Activated naive CD4-positive, alpha-beta T cell (primary cell): ENCODE results near the gene BANF1.
"Not testable (repeated sequence)": the region's sequence is repeated elsewhere in the genome, so short reads cannot be mapped to it uniquely, and the experiment has no call there.

ENCODE experiments used
- DNase-seq, 4 experiments: peaks; one replicate each; lab custom pipeline; 2025; lab: John Stamatoyannopoulos, UW

BANF1 gene

DNA sequence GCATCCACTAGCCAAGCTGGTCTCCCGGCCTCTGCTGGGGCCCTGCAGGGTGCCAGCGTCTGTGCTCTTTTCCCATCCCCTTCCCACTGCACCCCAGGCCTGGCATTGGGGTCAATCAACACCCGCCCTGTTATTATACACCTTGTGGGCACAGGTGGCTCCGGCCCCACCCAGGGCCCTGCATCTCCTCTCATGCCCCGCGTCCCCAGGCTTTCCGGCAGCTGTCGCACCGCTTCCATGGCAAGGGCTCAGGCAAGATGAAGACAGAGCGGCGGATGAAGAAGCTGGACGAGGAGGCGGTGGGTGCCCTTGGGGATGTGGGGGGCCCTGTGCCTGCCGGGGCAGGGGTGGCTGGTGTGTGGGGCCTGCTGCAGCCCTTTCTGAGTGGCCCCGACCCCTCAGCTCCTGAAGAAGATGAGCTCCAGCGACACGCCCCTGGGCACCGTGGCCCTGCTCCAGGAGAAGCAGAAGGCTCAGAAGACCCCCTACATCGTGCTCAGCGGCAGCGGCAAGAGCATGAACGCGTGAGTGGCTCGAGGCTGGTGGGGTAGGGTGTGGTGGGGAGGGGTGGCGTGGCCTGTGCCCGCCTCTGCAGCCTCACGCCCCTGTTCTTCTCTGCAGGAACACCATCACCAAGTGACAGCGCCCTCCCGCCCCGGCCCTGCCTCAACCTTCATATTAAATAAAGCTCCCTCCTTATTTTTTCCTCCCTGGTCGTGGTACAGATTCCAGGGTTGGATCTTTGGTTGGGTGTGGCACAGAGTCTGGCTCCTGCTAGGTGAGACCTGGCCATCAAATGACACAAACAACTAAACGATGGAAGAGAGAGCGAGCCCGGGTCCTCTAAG lies 23.7 kb upstream of the BANF1 start:
- DNase-seq: no peak

DNA sequence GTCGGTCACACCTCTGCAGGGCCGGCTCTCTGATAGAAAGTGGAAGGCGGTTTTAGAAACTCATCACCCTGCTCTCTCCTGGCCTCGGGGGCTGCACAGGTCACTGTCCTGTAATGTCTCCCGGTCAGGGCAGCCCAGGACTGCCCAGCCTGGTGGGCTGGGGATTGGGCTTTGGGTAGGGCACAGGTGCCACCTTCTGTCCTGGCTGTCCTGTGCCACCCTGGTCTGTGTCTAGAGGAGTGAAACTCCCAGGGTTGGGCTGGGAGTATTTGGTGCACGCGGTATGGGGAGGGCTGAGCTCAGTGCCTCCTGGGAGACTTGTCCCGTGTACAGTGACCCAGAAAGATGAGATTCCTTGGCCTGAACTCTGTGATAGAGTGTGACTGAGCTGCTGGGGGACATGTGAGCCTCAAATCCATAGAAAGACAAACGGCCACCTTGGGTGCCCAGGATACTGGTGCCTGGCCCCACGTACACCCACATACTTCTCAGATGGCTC lies 23.0 kb upstream of the BANF1 start:
- no peak for DNase-seq

DNA sequence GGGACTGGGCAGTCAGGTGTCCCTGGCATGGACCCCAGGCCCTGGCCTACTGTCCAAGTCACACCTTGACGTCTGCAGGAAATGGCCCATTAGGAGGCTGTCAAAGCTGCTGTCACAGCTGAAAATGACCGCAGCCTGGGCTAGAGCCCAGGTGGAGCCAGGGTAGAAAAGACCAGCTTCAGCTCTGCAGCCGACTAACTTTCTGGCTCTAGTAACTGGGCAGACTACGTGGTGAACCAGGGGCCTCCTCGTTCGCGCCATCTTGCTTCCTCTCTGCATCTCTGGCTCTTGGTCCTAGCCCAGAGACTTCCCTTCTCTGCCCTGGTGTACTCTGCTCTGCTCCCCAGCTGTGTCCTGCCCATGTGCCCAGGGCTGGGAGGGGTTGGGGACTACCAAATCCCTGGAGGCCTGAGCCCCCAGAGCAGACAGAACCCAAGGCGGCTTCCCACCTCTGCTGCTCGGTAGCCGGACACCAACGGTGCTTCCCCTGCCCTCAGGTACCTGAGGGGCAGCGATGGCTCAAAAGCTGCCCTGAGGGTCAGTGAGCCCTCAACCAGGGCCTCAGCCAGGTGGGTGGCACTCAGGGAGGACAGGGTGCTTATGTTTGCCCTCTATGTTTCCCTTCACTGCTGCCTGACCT lies 21.1 kb upstream of the BANF1 start:
- DNase-seq: no peak

DNA sequence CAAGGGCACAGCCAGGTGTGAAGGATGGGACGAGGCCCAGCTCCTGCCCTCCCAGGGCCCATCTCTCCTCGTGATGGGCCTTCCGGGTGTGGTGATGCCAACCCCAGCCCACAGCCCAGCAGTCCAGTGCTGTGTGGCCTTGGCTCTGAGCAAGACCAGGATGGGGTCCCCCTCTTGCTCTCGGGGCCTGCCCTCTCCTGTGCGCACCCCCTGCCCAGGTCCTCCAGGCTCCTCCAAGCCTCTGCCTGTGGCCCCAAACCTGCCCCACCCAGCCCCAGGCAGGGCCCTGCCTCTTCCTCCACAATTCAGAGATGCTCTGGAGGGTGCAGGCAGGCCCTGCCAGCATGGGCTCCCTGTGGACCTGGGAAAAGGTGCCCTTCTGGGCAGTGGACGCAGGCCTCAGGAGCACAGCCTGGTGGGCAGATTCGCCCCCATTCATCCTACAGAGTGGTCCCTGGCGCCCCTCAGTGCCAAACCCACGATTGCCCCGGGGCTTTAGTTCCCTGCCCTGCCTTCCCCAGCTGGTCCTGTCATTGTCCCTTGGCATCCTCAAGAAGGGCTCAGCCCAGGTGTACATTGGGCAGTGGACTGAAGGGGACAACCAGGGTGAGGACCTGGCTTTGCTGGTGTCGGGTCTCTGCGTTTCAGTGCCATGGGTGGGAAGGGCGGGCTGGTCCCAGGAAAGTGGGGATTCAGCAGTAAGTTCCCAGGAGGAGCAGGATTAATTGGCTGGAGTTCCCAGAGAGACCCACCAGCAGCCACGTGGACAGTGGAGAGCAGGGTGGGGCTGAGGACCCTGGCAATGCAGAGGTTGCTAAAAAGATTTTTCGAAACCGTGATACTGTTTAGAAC lies 20.1 kb upstream of the BANF1 start:
- DNase-seq: no peak

DNA sequence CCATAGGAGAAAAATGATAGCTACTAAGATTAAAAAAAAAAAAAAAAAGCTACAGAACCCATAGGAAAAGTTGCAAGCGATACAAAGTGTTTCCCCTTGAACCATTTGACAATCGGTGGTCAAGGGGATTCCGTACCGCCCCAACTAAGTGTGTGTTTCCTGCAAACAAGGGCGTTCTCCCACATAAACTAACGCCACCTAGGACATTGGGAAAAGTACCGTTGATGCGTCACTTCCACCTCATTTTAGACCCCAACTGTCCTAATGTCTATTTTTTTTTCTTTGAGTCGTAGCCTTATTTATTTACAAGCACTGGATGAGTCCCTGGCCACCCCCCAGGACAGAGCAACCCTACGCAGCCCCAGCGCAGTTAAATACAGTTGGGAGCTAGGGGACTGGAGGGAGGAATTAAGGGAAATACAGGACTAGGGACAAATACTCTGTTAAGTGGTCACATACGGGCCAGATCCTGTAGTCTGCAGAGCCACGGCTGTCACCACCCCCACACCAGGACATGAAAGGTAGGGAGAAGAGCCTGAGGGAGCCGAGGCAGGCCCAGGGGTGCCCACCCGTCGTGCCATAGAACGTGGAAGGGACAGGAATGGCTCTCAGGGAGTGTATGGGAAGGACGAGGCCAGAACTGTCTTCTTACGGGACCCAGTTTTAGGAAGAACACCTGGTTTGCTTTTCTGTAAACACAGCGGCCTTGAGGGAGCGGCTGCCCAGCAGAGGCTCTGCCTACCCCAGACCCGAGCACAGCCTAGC lies 19.3 kb upstream of the BANF1 start:
- no peak for DNase-seq

DNA sequence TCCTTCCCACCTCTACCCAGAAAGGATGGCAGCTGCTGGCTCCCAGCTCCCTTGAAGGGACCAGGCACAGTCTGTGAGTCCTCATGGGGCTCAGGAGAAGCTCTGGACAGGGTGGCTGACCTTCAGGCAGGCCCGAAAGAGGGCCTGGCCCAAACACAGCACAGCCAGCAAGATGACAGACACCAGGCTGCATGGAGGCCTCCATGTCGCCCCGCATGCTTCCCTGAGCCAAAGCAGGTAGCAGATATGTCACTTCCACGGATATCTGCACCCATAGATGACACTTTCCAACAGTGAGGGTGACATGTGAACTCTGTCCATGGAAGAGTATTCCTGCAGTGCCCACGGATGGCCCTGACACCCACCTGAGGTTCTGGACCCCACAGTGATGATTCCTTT lies 18.7 kb upstream of the BANF1 start:
- DNase-seq: no peak

DNA sequence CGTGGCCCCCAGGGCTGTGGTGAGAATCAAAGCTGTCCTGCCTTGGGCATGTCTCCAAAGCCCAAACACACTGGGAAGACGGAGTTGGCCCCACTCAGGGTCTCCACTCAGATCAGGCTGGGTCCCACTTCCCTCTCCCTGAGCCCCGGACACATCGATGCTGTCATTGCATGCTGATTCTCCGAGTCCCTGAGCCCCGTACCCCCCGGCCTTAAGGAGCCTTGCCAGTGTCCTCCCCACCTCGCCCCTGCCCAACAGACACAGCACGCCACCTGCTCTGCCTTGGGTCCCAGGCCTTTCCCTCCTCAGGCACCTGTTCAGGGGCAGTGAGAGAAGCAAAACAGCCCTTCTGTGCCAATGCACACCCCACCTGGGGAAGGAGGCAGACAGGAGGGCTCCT lies 15.0 kb upstream of the BANF1 start:
- no peak for DNase-seq

DNA sequence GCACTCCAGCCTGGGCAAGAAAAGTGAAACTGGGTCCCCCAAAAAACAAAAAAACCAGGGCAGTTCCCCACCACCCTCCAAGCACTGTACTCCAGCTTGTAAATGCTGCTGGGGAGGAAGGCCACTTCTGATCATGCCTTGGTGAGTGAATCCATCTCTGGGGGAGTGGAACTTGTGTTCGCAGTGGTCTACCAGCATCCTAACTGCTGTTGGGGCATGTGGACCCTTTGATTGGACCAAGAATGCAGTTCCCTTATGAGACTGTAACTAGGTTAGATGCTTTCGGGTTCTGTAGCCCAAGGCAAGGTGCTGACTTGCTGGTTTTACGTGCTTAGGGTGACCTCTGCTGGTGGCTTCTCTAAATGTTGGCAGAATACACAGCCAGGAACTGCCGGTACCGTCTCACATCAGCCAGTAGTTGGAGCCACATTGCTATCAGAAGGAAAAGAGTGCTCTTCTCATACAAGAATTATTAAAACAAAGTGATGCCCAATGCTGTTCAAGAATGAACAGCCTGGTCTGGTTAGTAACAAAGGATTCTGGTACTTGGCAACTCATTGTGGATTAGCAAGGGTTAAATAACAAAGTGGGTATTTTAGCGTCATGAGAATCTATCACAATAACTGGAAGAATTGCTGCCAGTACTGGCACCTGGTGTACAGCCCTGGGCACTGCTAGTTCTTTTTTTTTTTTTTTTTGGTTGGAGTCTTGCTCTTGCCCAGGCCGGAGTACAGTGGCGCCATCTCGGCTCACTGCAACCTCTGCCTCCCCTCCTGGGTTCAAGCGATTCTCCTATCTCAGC lies 13.3 kb upstream of the BANF1 start:
- DNase-seq: peak; percentile 59 to 75 (median 66)

DNA sequence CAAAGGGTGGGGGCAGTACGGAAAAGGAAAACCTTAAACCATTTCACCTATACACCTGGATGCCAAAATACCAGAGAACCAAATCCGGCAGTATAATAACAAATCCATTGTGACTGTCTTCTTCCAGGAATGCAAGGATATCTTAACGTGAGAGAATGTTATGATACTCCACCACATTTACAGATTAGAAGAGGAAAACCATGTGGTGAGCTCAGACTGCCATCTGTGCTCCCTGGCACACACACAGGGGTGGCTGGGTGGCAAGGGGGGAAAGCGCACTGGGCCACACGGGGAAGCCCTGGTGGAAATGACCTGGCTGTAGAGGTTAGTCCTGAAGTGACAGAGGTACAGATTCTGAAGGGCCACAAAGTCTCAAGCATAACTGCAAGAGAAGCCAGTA lies 10.2 kb upstream of the BANF1 start:
- DNase-seq: no peak

DNA sequence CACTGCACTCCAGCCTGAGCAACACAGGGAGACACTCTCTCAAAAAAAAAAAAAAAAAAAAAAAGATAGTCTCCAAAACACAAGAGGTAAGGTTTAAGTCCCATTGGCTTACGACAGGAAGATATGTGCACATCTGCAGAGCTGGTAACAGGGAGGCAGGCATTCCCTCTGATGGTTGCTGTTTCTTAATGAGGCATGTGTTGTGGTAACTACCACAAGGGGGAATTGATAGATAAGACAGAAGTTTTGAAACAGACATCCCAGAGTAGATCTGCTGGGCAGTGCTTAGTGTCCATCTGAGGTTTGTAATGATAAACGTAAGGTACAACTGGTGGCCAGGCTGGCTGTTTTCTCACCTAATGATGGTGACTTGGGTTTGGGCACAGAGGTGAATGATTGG lies 5.0 kb upstream of the BANF1 start:
- no peak for DNase-seq

DNA sequence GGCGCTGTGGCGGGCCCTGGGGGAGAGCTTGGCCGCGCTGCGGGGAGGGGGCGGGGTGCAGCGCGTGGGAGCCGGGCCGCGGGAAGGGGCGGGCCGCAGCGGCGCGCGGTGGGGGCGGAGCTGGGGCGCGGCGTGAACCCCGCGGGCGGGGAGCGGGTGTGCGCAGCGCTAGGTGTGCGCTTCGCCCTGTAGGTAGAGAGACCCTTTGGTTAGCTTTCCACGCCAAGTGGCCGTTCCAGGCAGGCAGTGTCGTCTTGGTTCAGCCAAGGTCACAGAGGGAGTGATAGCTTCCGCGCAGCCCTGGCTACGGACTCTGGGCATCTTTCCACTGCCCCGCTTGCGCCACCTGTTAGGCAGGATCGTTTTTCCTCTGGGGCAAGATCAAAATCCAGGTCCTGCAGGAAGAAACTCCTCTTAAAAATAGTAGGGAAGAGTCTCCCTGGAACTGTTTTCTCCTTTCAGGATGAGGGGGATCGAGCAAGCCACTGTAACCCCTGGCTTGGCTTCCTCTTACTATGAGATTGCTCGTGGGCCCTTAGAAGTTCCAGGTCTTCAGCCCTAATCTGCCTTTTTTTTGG lies 434 bp downstream of the BANF1 start:
- DNase-seq: peak in 2 of 4 experiments; percentile 65 to 81

DNA sequence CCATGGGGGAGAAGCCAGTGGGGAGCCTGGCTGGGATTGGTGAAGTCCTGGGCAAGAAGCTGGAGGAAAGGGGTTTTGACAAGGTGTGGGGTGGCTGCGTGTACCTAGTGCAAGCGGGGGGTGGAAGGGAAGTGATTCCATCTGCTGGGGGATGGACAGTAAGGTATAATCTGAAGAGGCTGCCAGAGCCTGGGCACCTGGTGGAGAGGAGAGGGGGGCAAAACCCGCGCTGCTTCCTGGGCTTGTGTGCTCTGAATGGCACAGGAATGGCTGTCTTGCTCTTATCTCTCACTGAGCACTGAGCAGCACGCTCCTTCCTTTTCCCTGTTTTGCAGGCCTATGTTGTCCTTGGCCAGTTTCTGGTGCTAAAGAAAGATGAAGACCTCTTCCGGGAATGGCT lies 988 bp downstream of the BANF1 start:
- no peak for DNase-seq

DNA sequence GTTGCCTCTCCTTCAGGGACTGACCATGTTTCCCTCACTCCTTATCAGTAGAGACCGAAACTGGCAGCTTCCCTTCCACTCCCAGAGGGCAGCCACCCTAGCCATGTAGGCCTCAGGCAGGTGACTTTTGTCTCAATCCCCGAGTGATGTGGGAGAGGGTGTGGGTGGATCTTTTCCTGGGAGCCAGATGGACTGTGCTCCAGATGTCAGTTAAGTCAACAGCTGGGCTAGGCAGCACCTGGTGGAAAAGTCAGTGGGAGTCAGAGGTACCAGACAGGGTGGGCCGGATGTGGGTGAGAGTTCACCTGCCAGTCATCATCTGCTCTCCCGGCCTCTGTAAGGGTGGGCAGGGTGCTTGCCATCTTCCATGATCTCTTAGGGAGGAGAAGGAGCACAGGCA lies 1.9 kb downstream of the BANF1 start:
- no peak for DNase-seq

DNA sequence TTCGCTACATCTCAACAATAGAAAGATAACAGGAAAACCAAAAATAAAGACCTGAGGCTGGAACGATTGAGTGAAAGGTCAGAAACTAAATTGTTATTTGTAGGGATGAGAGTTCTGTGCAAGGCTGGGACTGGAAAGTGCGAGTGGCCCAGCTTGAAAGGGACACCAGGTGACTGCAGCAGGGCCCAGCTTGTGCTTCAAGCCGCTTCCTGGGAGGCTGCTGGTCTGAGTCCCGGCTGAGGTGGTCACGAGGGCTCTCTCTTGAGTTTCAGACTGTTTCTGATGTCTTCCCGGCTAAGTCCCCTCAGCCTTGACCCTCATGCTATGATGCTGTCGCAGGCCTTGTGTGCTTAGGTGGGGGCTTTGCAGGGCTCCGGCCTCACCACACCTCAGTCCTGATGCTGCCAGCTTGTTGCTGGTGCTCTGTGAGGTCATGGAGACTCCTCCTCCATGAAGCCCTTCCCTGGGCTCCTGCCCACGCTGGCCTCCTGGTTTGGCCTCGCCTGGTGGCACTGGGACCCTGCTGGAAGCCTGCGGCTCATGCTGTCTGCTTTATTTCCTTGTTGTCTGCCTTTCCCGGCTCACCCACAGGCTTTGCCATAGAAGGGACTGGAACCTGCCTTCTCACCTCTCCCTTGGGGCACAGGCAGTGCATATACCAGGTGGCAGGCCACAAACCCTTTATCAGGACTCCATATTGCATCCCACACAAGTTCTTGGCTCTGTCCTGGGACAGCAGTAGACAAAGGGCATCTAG lies 4.0 kb downstream of the BANF1 start:
- no peak for DNase-seq

DNA sequence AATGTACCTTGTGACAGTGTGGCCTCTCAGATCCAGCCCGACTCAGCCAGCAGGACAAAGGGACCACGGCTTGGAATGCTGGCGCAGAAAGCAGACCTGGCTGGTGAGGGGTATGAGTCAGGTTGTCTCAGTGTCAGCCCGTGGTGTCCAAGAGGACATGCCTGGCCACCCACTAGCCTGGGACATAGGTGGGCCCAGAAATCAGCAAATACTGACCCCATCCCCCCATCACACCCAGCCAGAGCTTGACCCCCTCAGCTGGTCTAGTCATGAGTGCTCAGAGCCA lies 4.5 kb downstream of the BANF1 start:
- DNase-seq: no peak

DNA sequence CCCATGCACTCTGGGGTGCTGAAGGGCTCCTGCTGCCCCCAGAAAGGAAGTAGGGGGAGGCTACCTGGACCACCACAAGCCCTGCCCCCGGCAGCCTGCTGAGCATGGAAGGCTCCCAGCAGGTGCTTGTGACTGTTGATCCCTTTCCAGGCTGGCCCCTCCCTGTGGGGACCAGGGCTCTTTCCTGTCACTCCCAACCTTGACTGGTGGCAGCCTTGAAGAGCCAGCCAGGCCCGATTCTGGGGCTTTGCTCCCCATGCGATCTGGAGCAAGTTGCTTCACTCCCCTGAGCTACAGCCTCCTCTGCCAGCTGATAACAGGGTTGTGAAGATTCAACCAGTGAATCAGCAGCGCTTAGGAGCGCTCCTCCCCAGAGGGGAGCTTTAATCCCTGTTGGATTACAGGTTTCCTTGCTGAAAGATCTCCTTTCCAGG lies 4.9 kb downstream of the BANF1 start:
- no peak for DNase-seq

DNA sequence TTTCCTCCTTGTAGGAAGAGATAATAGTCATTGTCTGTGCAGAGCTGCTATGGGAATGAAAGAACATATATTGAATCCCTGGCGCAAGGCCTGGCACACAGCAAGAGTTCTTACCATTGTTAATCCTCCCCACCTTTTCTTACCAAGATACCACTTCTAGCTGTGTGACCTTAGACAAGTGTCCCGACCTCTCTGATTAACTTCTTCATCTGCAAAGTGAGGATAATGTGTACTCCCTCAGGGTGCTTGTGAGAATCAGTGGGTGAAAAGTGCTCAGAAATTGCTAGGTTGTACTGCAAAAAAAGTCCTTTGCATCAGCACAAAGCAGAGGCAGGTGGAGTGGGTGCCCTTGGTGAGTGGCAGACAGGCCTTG lies 5.8 kb downstream of the BANF1 start:
- DNase-seq: no peak

DNA sequence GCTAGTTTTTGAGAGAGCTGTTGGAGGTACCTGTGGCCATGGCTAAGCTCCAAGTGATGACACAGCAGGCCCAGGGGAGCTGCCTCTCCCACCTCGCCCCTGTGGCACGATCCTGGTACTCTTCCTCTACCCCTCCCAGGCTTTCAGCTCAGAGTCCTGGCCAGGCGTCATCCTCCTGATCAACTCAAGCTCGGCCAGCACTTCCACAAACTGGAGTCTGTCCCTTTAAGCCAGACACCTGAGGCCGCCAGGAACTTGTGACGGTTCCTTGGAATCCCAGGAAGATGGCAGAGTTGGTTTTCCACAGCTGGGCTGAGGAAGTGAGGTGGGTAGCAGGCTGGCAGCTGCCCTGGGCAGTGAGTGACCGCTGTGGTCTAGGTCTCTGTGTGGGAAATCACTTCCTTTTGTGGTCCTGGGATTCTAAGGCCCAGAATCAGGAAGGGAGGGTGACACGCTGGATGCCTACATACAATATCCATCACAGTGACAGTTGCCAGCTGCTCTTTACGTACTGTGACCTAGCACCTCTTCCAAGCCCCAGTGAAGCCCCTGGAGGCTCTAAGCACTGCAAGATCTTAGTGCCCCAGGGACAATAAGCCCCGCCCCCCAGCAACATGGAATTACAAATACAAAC lies 6.3 kb downstream of the BANF1 start:
- DNase-seq: no peak

DNA sequence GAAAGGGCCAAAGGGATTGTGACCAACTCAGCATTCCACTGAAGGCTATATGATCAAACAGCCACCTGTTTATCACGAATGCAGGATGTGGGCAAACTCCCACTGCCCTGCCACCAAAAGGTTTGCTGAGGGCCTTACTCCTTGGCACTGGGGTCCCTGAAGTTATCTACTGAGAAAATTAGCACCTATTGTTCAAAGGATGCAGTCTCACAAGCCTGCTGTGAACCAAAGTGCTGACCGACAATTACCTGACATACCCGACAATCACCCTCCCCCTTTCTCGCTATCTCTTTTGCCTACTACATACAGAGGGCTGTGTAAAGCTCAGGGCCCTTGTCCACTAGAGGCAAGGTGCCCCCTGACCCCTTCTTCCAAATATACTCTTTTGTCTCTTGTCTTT lies 7.7 kb downstream of the BANF1 start:
- not testable (repeated sequence) for DNase-seq
